HEK293 (cell line): Measurements from ENCODE around the gene PES1.

Source experiments
- HOXA7 ChIP-seq: sonication (generic); formaldehyde crosslinking; IDR thresholded peaks from 2 replicates; pipeline ENCODE4 v1.8.1; 2022; ENCODE audit warnings: missing genetic modification reagents, borderline replicate concordance
- ZNF549 ChIP-seq: fragments of 450-650 bp; IDR thresholded peaks from 2 replicates; pipeline ENCODE4 v1.5.1; 2018; ENCODE audit warnings: missing biosample characterization, missing genetic modification characterization, mild to moderate bottlenecking, inconsistent platforms, moderate library complexity
- ZNF768 ChIP-seq: fragments of 450-650 bp; formaldehyde crosslinking; IDR thresholded peaks from 2 replicates; pipeline ENCODE4 v1.5.1; 2018; ENCODE audit warnings: missing biosample characterization, mild to moderate bottlenecking, missing genetic modification characterization
- ZNF837 ChIP-seq: fragments of 450-650 bp; formaldehyde crosslinking; IDR thresholded peaks from 2 replicates; pipeline ENCODE4 v1.5.1; 2016; ENCODE audit warnings: missing biosample characterization, missing genetic modification characterization
- TF ChIP-seq, protein P1 (sequence below): fragments of 450-650 bp; formaldehyde crosslinking; IDR thresholded peaks from 2 replicates; pipeline ENCODE4 v1.5.1; 2016; ENCODE audit warnings: missing biosample characterization, missing genetic modification characterization
- TF ChIP-seq, protein P2 (sequence below): fragments of 450-650 bp; formaldehyde crosslinking; IDR thresholded peaks from 2 replicates; pipeline ENCODE4 v1.5.1; 2016; ENCODE audit warnings: missing biosample characterization, missing genetic modification characterization
- TF ChIP-seq, protein P3 (sequence below): fragments of 450-650 bp; formaldehyde crosslinking; IDR thresholded peaks from 2 replicates; pipeline ENCODE4 v1.5.1; 2017; ENCODE audit warnings: missing biosample characterization, missing genetic modification characterization

DNA sequence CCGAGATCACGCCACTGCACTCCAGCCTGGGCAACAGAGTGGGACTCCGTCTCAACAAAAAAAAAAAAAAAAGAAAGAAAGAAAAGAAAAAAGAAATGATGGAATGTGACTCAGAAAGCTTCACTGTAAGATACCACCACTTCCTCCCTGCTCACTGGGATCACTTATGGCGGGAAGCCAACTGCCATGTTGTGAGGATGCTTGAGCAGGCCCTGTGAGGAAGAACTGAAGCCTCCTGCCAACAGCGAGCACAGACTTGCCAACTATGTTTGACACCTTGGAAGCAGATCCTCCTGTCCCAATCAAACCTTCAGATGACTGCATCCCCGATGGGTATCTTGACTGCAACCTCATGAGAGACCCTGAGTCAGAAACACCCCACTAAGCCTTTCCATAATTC, 53.4 kb downstream of the PES1 start:
- TF ChIP-seq, protein P1, sequence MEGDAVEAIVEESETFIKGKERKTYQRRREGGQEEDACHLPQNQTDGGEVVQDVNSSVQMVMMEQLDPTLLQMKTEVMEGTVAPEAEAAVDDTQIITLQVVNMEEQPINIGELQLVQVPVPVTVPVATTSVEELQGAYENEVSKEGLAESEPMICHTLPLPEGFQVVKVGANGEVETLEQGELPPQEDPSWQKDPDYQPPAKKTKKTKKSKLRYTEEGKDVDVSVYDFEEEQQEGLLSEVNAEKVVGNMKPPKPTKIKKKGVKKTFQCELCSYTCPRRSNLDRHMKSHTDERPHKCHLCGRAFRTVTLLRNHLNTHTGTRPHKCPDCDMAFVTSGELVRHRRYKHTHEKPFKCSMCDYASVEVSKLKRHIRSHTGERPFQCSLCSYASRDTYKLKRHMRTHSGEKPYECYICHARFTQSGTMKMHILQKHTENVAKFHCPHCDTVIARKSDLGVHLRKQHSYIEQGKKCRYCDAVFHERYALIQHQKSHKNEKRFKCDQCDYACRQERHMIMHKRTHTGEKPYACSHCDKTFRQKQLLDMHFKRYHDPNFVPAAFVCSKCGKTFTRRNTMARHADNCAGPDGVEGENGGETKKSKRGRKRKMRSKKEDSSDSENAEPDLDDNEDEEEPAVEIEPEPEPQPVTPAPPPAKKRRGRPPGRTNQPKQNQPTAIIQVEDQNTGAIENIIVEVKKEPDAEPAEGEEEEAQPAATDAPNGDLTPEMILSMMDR (tag by site-specific recombination), result no peak
- TF ChIP-seq ZNF549 (tag by site-specific recombination) (no peak), ZNF768 (tag by site-specific recombination) (no peak), ZNF837 (tag by site-specific recombination) (no peak), HOXA7 (CRISPR knock-in tag) (no peak)
- TF ChIP-seq, protein P2, sequence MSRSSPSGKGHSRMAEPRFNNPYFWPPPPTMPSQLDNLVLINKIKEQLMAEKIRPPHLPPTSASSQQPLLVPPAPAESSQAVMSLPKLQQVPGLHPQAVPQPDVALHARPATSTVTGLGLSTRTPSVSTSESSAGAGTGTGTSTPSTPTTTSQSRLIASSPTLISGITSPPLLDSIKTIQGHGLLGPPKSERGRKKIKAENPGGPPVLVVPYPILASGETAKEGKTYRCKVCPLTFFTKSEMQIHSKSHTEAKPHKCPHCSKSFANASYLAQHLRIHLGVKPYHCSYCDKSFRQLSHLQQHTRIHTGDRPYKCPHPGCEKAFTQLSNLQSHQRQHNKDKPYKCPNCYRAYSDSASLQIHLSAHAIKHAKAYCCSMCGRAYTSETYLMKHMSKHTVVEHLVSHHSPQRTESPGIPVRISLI (tag by site-specific recombination), result no peak
- TF ChIP-seq, protein P3, sequence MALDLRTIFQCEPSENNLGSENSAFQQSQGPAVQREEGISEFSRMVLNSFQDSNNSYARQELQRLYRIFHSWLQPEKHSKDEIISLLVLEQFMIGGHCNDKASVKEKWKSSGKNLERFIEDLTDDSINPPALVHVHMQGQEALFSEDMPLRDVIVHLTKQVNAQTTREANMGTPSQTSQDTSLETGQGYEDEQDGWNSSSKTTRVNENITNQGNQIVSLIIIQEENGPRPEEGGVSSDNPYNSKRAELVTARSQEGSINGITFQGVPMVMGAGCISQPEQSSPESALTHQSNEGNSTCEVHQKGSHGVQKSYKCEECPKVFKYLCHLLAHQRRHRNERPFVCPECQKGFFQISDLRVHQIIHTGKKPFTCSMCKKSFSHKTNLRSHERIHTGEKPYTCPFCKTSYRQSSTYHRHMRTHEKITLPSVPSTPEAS (tag by site-specific recombination), result no peak
